A549 (cell line): ENCODE data around the gene MYBPC1. TPM values are rescaled to one million over a fixed set of nuclear protein-coding genes. Genes with fewer than 3 reads are reported as not detected.

Experiments used
- ATAC-seq, 2 experiments: fragments of 200-7000 bp in 1 of 2; fragments of >200 bp in 1 of 2; cut with Nextera tagmentation in 1 of 2; cut with Tn5 transposase in 1 of 2; 3 replicates each; pipeline versions ENCODE4 v1.8.0 to v1.9.1; 2018 to 2020; ENCODE audit warnings: mild to moderate bottlenecking in 1 of 2, moderate library complexity in 1 of 2
- CTCF ChIA-PET: fragments of 300-600 bp; sonication (Branson Sonifier 250); formaldehyde crosslinking; extraction: SDS; loops from one replicate; lab custom pipeline; 2021; ENCODE audit warnings: antibody characterized with exemption, inconsistent platforms; lab: Yijun Ruan, JAX
- POLR2A ChIA-PET: fragments of 350-600 bp; formaldehyde crosslinking; extraction: SDS; loops from one replicate; lab custom pipeline; 2021; ENCODE audit warnings: antibody characterized with exemption, inconsistent platforms; lab: Yijun Ruan, JAX
- DNase-seq, 2 experiments: peaks; one replicate each; pipeline versions ENCODE4 v3.0.0 to v3.0.0-alpha.2; 2011 to 2016; ENCODE audit warnings: low read depth in 1 of 2, low spot score in 1 of 2
- FAIRE-seq: peaks from 2 replicates; lab custom pipeline; 2011; peaks lifted over from hg19 to GRCh38; lab: Jason Lieb, UNC
- H3K27ac ChIP-seq, 2 experiments: fragments of >200 bp; sonication (Bioruptor Twin); formaldehyde crosslinking; 3 replicates each; pipeline ENCODE4 v1.5.1; 2016 to 2017
- H3K4me1 ChIP-seq: fragments of >200 bp; sonication (Bioruptor Twin); formaldehyde crosslinking; 3 replicates; pipeline ENCODE4 v1.6.1; 2016
- H3K4me2 ChIP-seq: fragments of >200 bp; sonication (Bioruptor Twin); formaldehyde crosslinking; 3 replicates; pipeline ENCODE4 v1.6.1; 2016
- H3K4me3 ChIP-seq: fragments of >200 bp; sonication (Bioruptor Twin); formaldehyde crosslinking; 3 replicates; pipeline ENCODE4 v1.5.1; 2016
- H3K9me3 ChIP-seq: fragments of >200 bp; sonication (Bioruptor Twin); formaldehyde crosslinking; 3 replicates; pipeline ENCODE4 v1.6.1; 2016
- BHLHE40 ChIP-seq: IDR thresholded peaks from 2 replicates; pipeline ENCODE4 v1.6.1; 2012; ENCODE audit warnings: low read depth, low read length, inconsistent platforms
- CEBPB ChIP-seq, 2 experiments: fragments of >200 bp in 1 of 2; sonication (Bioruptor Twin) in 1 of 2; formaldehyde crosslinking in 1 of 2; IDR thresholded peaks; 2 replicates each; pipeline ENCODE4 v1.6.1; 2012 to 2016
- GATA3 ChIP-seq: IDR thresholded peaks from 2 replicates; pipeline ENCODE4 v1.6.1; 2012; ENCODE audit warnings: borderline replicate concordance
- HOXA7 ChIP-seq: fragments of 250-450 bp; sonication (Bioruptor Pico); IDR thresholded peaks from 2 replicates; pipeline ENCODE4 v1.5.0; 2020; ENCODE audit warnings: mild to moderate bottlenecking, moderate library complexity
- HOXB13 ChIP-seq: fragments of 250-450 bp; sonication (Bioruptor Pico); IDR thresholded peaks from 2 replicates; pipeline ENCODE4 v1.5.0; 2020; ENCODE audit warnings: low read depth, mild to moderate bottlenecking, moderate library complexity
- HOXB5 ChIP-seq: fragments of 250-450 bp; sonication (Bioruptor Pico); IDR thresholded peaks from 2 replicates; pipeline ENCODE4 v1.5.0; 2020; ENCODE audit warnings: mild to moderate bottlenecking, moderate library complexity
- JUN ChIP-seq, 2 experiments: fragments of >200 bp; sonication (Bioruptor Twin); formaldehyde crosslinking; IDR thresholded peaks; 2 replicates in 1 of 2; 3 replicates in 1 of 2; pipeline ENCODE4 v1.6.1; 2016 to 2017
- JUNB ChIP-seq: fragments of >200 bp; sonication (Bioruptor Twin); formaldehyde crosslinking; IDR thresholded peaks from 2 replicates; pipeline ENCODE4 v1.6.1; 2016
- NFE2L2 ChIP-seq: fragments of 150-350 bp; conservative IDR thresholded peaks from 2 replicates; pipeline ENCODE4 v1.6.1; 2014; ENCODE audit warnings: low read length
- NR3C1 ChIP-seq: fragments of >200 bp; sonication (Bioruptor Twin); formaldehyde crosslinking; IDR thresholded peaks from 3 replicates; pipeline ENCODE4 v1.6.1; 2017
- RARB ChIP-seq: fragments of 250-450 bp; sonication (Bioruptor Pico); IDR thresholded peaks from 2 replicates; pipeline ENCODE4 v1.8.0; 2021; ENCODE audit warnings: mild to moderate bottlenecking, moderate library complexity
- RFX5 ChIP-seq: fragments of 450-650 bp; IDR thresholded peaks from 2 replicates; pipeline ENCODE4 v1.7.1; 2014; ENCODE audit warnings: antibody characterized with exemption, mild to moderate bottlenecking, moderate library complexity
- SMC3 ChIP-seq: fragments of >200 bp; sonication (Bioruptor Twin); formaldehyde crosslinking; IDR thresholded peaks from 3 replicates; pipeline ENCODE4 v1.6.1; 2018; ENCODE audit warnings: inconsistent platforms
- SREBF2 ChIP-seq: fragments of 450-650 bp; IDR thresholded peaks from 2 replicates; pipeline ENCODE4 v1.6.1; 2014; ENCODE audit warnings: mild to moderate bottlenecking, moderate library complexity
- TFCP2L1 ChIP-seq: fragments of 250-450 bp; sonication (Bioruptor Pico); IDR thresholded peaks from 2 replicates; pipeline ENCODE4 v1.5.0; 2021; ENCODE audit warnings: mild to moderate bottlenecking
- TP53 ChIP-seq: fragments of 250-450 bp; sonication (Bioruptor Pico); IDR thresholded peaks from 2 replicates; pipeline ENCODE4 v1.5.0; 2021; ENCODE audit warnings: mild to moderate bottlenecking, moderate library complexity
- ZNF302 ChIP-seq: fragments of 250-450 bp; sonication (Bioruptor Pico); IDR thresholded peaks from 2 replicates; pipeline ENCODE4 v1.9.0; 2021; ENCODE audit warnings: inconsistent platforms, mild to moderate bottlenecking, moderate library complexity
- WGBS: methylation state at CpG from one replicate; pipeline ENCODE4 v1.1.6; 2017; ENCODE audit errors: missing lambda C conversion rate; 5-methylcytosine and 5-hydroxymethylcytosine counted together
- polyA plus RNA-seq, 4 experiments: library from polyadenylated mRNA; depleted of rRNA in 3 of 4; stranded (reverse); fragments of >200 nt; fragmentation: RNase III in 1 of 4; extraction: RNeasy Plus Mini Kit Qiagen cat#74134 plus additional on column Dnase treatment in 1 of 4; gene quantifications; 2 replicates in 3 of 4; 3 replicates in 1 of 4; pipeline ENCODE4 v1.2.3, GENCODE V29; 2011 to 2017
- TF ChIP-seq, protein P1 (sequence below): fragments of 150-350 bp; IDR thresholded peaks from 2 replicates; pipeline ENCODE4 v1.6.1; 2014; ENCODE audit warnings: low read depth, mild to moderate bottlenecking, low read length
- TF ChIP-seq, protein P2 (sequence below): fragments of 250-450 bp; sonication (Bioruptor Pico); IDR thresholded peaks from 2 replicates; pipeline ENCODE4 v1.5.0; 2021; ENCODE audit warnings: mild to moderate bottlenecking, moderate library complexity, borderline replicate concordance
- TF ChIP-seq, protein P3 (sequence below): fragments of 200-600 bp; sonication (generic); IDR thresholded peaks from 2 replicates; pipeline ENCODE4 v1.6.1; 2016; ENCODE audit warnings: antibody characterized with exemption, mild to moderate bottlenecking, moderate library complexity
- TF ChIP-seq, protein P4 (sequence below): fragments of 250-450 bp; sonication (Bioruptor Pico); IDR thresholded peaks from 2 replicates; pipeline ENCODE4 v1.5.0; 2020; ENCODE audit warnings: low read depth, mild to moderate bottlenecking, moderate library complexity

The MYBPC1 gene
- polyA plus RNA-seq, 2 of the 4 experiments (the other 2 are of a cell fraction): not detected

- WGBS: 79% methylated on average over 7 of the region's 7 CpGs
These were observed 17.6 kb downstream of the MYBPC1 start for GRCh38 chr12:101612160-101612916.

GRCh38 chr12:101616027-101616494 is 21.3 kb downstream of the MYBPC1 start:
- no peaks in the 10 kb centered on the region; the same call in 2 of the 3 replicates for H3K4me1 ChIP-seq
- ChIA-PET POLR2A (no interaction called here), CTCF (interaction anchor here (1.3 kb wide), 1 partner anchor 15 kb away, joined by 3 read pairs; no protein-coding TSS in a partner anchor)
- ATAC-seq: no peak
- TF ChIP-seq CEBPB (IDR thresholded peaks at IDR 0.05) (peak; percentile 26 to 56; a peak in 3 of 4 replicates), HOXB5 (no peak), JUN (IDR thresholded peaks at IDR 0.05) (no peak), HOXA7 (CRISPR knock-in tag) (no peak), HOXB13 (CRISPR knock-in tag) (no peak), NR3C1 (no peak)
- TF ChIP-seq, protein P1, sequence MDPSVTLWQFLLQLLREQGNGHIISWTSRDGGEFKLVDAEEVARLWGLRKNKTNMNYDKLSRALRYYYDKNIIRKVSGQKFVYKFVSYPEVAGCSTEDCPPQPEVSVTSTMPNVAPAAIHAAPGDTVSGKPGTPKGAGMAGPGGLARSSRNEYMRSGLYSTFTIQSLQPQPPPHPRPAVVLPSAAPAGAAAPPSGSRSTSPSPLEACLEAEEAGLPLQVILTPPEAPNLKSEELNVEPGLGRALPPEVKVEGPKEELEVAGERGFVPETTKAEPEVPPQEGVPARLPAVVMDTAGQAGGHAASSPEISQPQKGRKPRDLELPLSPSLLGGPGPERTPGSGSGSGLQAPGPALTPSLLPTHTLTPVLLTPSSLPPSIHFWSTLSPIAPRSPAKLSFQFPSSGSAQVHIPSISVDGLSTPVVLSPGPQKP: no peak
- TF ChIP-seq, protein P2, sequence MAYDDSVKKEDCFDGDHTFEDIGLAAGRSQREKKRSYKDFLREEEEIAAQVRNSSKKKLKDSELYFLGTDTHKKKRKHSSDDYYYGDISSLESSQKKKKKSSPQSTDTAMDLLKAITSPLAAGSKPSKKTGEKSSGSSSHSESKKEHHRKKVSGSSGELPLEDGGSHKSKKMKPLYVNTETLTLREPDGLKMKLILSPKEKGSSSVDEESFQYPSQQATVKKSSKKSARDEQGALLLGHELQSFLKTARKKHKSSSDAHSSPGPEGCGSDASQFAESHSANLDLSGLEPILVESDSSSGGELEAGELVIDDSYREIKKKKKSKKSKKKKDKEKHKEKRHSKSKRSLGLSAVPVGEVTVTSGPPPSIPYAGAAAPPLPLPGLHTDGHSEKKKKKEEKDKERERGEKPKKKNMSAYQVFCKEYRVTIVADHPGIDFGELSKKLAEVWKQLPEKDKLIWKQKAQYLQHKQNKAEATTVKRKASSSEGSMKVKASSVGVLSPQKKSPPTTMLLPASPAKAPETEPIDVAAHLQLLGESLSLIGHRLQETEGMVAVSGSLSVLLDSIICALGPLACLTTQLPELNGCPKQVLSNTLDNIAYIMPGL: no peak
- TF ChIP-seq, all 56 proteins: peak for 1
- peak overlapping the region; percentile 43; the same call in 2 of the 3 replicates for H3K4me2 ChIP-seq
- no peak overlapping the region for H3K4me3 ChIP-seq
- H3K27ac ChIP-seq: peak overlapping the region in 1 of 2 experiments; percentile 57; a peak in 1 of 6 replicates
- no peaks in the 10 kb centered on the region for H3K9me3 ChIP-seq
- 11% methylated on average over 4 of the region's 4 CpGs for WGBS
- DNase-seq: no peak
- FAIRE-seq: no peak

More at GRCh38 chr12:101612160-101612916, 17.6 kb downstream of the MYBPC1 start:
- DNase-seq (no peak), ATAC-seq (no peak), FAIRE-seq (no peak)
- CTCF ChIA-PET: no interaction called here
- Histone ChIP-seq H3K9me3 (no peaks in the 10 kb centered on the region), H3K4me2 (no peak overlapping the region), H3K4me1 (no peaks in the 10 kb centered on the region; the same call in 2 of the 3 replicates), H3K4me3 (no peak overlapping the region), H3K27ac (no peak overlapping the region)
- TF ChIP-seq SMC3 (no peak), GATA3 (no peak), NR3C1 (no peak), CEBPB (IDR thresholded peaks at IDR 0.05) (no peak), NFE2L2 (no peak), ZNF302 (CRISPR knock-in tag) (no peak), HOXA7 (CRISPR knock-in tag) (no peak), RARB (CRISPR knock-in tag) (no peak), TP53 (CRISPR knock-in tag) (no peak), BHLHE40 (no peak), SREBF2 (no peak), HOXB13 (CRISPR knock-in tag) (no peak), JUNB (no peak), TFCP2L1 (CRISPR knock-in tag) (no peak), RFX5 (no peak)
- TF ChIP-seq, protein P3, sequence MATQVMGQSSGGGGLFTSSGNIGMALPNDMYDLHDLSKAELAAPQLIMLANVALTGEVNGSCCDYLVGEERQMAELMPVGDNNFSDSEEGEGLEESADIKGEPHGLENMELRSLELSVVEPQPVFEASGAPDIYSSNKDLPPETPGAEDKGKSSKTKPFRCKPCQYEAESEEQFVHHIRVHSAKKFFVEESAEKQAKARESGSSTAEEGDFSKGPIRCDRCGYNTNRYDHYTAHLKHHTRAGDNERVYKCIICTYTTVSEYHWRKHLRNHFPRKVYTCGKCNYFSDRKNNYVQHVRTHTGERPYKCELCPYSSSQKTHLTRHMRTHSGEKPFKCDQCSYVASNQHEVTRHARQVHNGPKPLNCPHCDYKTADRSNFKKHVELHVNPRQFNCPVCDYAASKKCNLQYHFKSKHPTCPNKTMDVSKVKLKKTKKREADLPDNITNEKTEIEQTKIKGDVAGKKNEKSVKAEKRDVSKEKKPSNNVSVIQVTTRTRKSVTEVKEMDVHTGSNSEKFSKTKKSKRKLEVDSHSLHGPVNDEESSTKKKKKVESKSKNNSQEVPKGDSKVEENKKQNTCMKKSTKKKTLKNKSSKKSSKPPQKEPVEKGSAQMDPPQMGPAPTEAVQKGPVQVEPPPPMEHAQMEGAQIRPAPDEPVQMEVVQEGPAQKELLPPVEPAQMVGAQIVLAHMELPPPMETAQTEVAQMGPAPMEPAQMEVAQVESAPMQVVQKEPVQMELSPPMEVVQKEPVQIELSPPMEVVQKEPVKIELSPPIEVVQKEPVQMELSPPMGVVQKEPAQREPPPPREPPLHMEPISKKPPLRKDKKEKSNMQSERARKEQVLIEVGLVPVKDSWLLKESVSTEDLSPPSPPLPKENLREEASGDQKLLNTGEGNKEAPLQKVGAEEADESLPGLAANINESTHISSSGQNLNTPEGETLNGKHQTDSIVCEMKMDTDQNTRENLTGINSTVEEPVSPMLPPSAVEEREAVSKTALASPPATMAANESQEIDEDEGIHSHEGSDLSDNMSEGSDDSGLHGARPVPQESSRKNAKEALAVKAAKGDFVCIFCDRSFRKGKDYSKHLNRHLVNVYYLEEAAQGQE: no peak
- TF ChIP-seq, protein P4, sequence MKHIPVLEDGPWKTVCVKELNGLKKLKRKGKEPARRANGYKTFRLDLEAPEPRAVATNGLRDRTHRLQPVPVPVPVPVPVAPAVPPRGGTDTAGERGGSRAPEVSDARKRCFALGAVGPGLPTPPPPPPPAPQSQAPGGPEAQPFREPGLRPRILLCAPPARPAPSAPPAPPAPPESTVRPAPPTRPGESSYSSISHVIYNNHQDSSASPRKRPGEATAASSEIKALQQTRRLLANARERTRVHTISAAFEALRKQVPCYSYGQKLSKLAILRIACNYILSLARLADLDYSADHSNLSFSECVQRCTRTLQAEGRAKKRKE: no peak
- TF ChIP-seq, protein P2: no peak
- POLR2A ChIA-PET: no interaction called here
